Measurements from ENCODE around the gene PTPA. TPM values are rescaled to one million over a fixed set of nuclear protein-coding genes. Genes with fewer than 3 reads are reported as not detected.

PTPA gene
- 59.8 TPM for total RNA-seq (2013)
- polyA plus RNA-seq (10 to 100 TPM; 11.7 to 38.5 (median 12.4) TPM), polyA minus RNA-seq (29.1 and 46.1 TPM in 2 replicates), total RNA-seq (3.5 to 41.0 (median 29.2) reads per million in 11 experiments)

- Histone ChIP-seq H3K9me3 (replicated peaks in 1 of 2; ENCODE audit: control insufficient read depth in 1 of 2, insufficient read depth in 1 of 2, low read length in 2 of 2) (no peaks in the 10 kb centered on the region), H2AFZ (ENCODE audit: insufficient read depth, low read depth, low read length, poor library complexity, severe bottlenecking) (peak within 1 kb of the TSS; percentile 97), H3K36me3 (replicated peaks in 1 of 2; ENCODE audit: control insufficient read depth in 1 of 2, insufficient read depth in 2 of 2, low read length in 2 of 2) (peaks cover 12 to 16% of the 10 kb centered on the region in 2 donors), H3K4me1 (ENCODE audit: control insufficient read depth in 1 of 2, insufficient read depth in 2 of 2, low read length in 2 of 2) (peaks cover 50 to 60% of the 10 kb centered on the region in 2 donors), H3K79me2 (ENCODE audit: insufficient read depth, low read length) (peaks cover 60% of the 10 kb centered on the region), H4K20me1 (ENCODE audit: insufficient read depth, low read length) (peaks cover 13% of the 10 kb centered on the region), H3K9ac (ENCODE audit: insufficient read depth, low read length, poor library complexity, severe bottlenecking) (peak within 1 kb of the TSS; percentile 90), H3K27ac (ENCODE audit: low read depth in 1 of 2, low read length in 2 of 2) (peak within 1 kb of the TSS; percentile 83 to 96), H3K4me3 (replicated peaks in 1 of 3; ENCODE audit: low read depth in 2 of 3, low read length in 3 of 3) (peak within 1 kb of the TSS; percentile 83 to 99 (median 96)), H3K27me3 (ENCODE audit: control insufficient read depth in 2 of 2, insufficient read depth in 2 of 2, low read length in 2 of 2) (no peaks in the 10 kb centered on the region), H3K4me2 (replicated peaks; ENCODE audit: extremely low read depth, low read length, poor library complexity, severe bottlenecking) (peak within 1 kb of the TSS; percentile 100)
- under 1% methylated on average over 55 of the region's 77 CpGs for WGBS (ENCODE audit: insufficient coverage)
- H3K4me1 Mint-ChIP-seq: peaks cover 55% of the 10 kb centered on the region
- H3K27me3 Mint-ChIP-seq (ENCODE audit: low read depth in 3 of 3): peaks cover 0 to 4% (median 0%) of the 10 kb centered on the region in 3 donors
- DNase-seq: peak; percentile 94 to 97 (median 97)
- intact Hi-C loops (cut with micrococcal nuclease): loop anchor here in 1 of 2 donors (2.0 kb wide), 2 partner anchors 30 to 82 kb away; partner anchors contain the start of genes DOLPP1 and SH3GLB2
- peaks cover 0 to 2% (median 0%) of the 10 kb centered on the region in 7 donors for H3K9me3 Mint-ChIP-seq
- peaks cover 13 to 17% of the 10 kb centered on the region in 2 donors for H3K36me3 Mint-ChIP-seq
- no peak for TF ChIP-seq CTCF (IDR thresholded peaks at IDR 0.05)
- H3K27ac Mint-ChIP-seq: peak within 1 kb of the TSS; percentile 94 to 98 (median 96)
- peak within 1 kb of the TSS; percentile 94 to 95 for H3K4me3 Mint-ChIP-seq
Measured at GRCh38 chr9:129110740-129111527, at the start of gene PTPA, which contains the start of gene CRAT. Gene PTPA, plus strand, starts transcription at chr9:129111415. Its CDS starts 186 bp downstream, at chr9:129111601. Gene CRAT, minus strand, starts transcription at chr9:129110793. Its CDS starts 284 bp downstream, at chr9:129110509.

GRCh38 chr9:129063061-129063460, 48.2 kb upstream of the PTPA start:
- no peak overlapping the region for H3K27ac ChIP-seq (ENCODE audit: low read depth in 1 of 2, low read length in 2 of 2)
- peaks cover 68 to 81% of the 10 kb centered on the region in 2 donors for H3K36me3 ChIP-seq (replicated peaks in 1 of 2; ENCODE audit: control insufficient read depth in 1 of 2, insufficient read depth in 2 of 2, low read length in 2 of 2)
- no peak overlapping the region for H3K4me2 ChIP-seq (replicated peaks; ENCODE audit: extremely low read depth, low read length, poor library complexity, severe bottlenecking)
- peaks cover 53 to 90% of the 10 kb centered on the region in 2 donors for H3K36me3 Mint-ChIP-seq
- no peak overlapping the region for H3K4me3 Mint-ChIP-seq
- no peaks in the 10 kb centered on the region for H4K20me1 ChIP-seq (ENCODE audit: insufficient read depth, low read length)
- peaks cover 0 to 3% (median 0%) of the 10 kb centered on the region in 3 donors for H3K27me3 Mint-ChIP-seq (ENCODE audit: low read depth in 3 of 3)
- intact Hi-C loops (cut with micrococcal nuclease): no loop called here
- peaks cover 0 to 3% (median 0%) of the 10 kb centered on the region in 7 donors for H3K9me3 Mint-ChIP-seq
- peaks cover 11 to 14% of the 10 kb centered on the region in 2 donors for H3K4me1 ChIP-seq (ENCODE audit: control insufficient read depth in 1 of 2, insufficient read depth in 2 of 2, low read length in 2 of 2)
- peaks cover 13% of the 10 kb centered on the region for H3K4me1 Mint-ChIP-seq
- H3K9me3 ChIP-seq (replicated peaks in 1 of 2; ENCODE audit: control insufficient read depth in 1 of 2, insufficient read depth in 1 of 2, low read length in 2 of 2): no peaks in the 10 kb centered on the region
- WGBS (ENCODE audit: insufficient coverage): 100% methylated on average over 8 of the region's 9 CpGs
- H3K27ac Mint-ChIP-seq: no peak overlapping the region
- TF ChIP-seq CTCF (IDR thresholded peaks at IDR 0.05): no peak
- no peaks in the 10 kb centered on the region for H3K27me3 ChIP-seq (ENCODE audit: control insufficient read depth in 2 of 2, insufficient read depth in 2 of 2, low read length in 2 of 2)
- no peak overlapping the region for H3K9ac ChIP-seq (ENCODE audit: insufficient read depth, low read length, poor library complexity, severe bottlenecking)
- H3K4me3 ChIP-seq (replicated peaks in 1 of 3; ENCODE audit: low read depth in 2 of 3, low read length in 3 of 3): no peak overlapping the region
- no peak overlapping the region for H2AFZ ChIP-seq (ENCODE audit: insufficient read depth, low read depth, low read length, poor library complexity, severe bottlenecking)
- no peak for DNase-seq
- H3K79me2 ChIP-seq (ENCODE audit: insufficient read depth, low read length): no peaks in the 10 kb centered on the region

Data from CD14-positive monocyte (primary cell).